ENCODE data around the gene CTDSPL.

Gene CTDSPL

GRCh38 chr3:37932505-37932904 is 70.8 kb downstream of the CTDSPL start:
- peaks cover 32% of the 10 kb centered on the region for H3K4me1 ChIP-seq (ENCODE audit: control insufficient read depth, insufficient read depth, low read length, unreplicated experiment)
- H3K27ac ChIP-seq (ENCODE audit: low read depth, low read length), result no peak overlapping the region
- no peak overlapping the region for H2AFZ ChIP-seq (ENCODE audit: low read length, unreplicated experiment)
- peaks cover 6% of the 10 kb centered on the region; the same call in 1 of the 2 replicates for H3K36me3 ChIP-seq (ENCODE audit: insufficient read depth, low read length)
- H3K79me2 ChIP-seq (ENCODE audit: control insufficient read depth, insufficient read depth, low read length, unreplicated experiment), result peaks cover 26% of the 10 kb centered on the region
- H3K4me3 ChIP-seq (ENCODE audit: low read depth, low read length), result no peak overlapping the region
- H3K27me3 ChIP-seq (ENCODE audit: insufficient read depth, low read length), result no peaks in the 10 kb centered on the region

GRCh38 chr3:37934631-37935289 is 73.1 kb downstream of the CTDSPL start:
- Histone ChIP-seq H2AFZ (ENCODE audit: low read length, unreplicated experiment) (no peak overlapping the region), H3K27me3 (ENCODE audit: insufficient read depth, low read length) (no peaks in the 10 kb centered on the region), H3K36me3 (ENCODE audit: insufficient read depth, low read length) (no peaks in the 10 kb centered on the region), H3K79me2 (ENCODE audit: control insufficient read depth, insufficient read depth, low read length, unreplicated experiment) (peaks cover 21% of the 10 kb centered on the region), H3K27ac (ENCODE audit: low read depth, low read length) (peak overlapping the region; percentile 92), H3K4me3 (ENCODE audit: low read depth, low read length) (no peak overlapping the region), H3K4me1 (ENCODE audit: control insufficient read depth, insufficient read depth, low read length, unreplicated experiment) (peaks cover 41% of the 10 kb centered on the region)

GRCh38 chr3:37935290-37935668 is 73.6 kb downstream of the CTDSPL start:
- Histone ChIP-seq H3K27ac (ENCODE audit: low read depth, low read length) (peak overlapping the region; percentile 92), H3K79me2 (ENCODE audit: control insufficient read depth, insufficient read depth, low read length, unreplicated experiment) (peaks cover 21% of the 10 kb centered on the region), H3K27me3 (ENCODE audit: insufficient read depth, low read length) (no peaks in the 10 kb centered on the region), H3K4me1 (ENCODE audit: control insufficient read depth, insufficient read depth, low read length, unreplicated experiment) (peaks cover 41% of the 10 kb centered on the region), H3K4me3 (ENCODE audit: low read depth, low read length) (peak overlapping the region; percentile 53; the same call in 1 of the 2 replicates), H3K36me3 (ENCODE audit: insufficient read depth, low read length) (no peaks in the 10 kb centered on the region), H2AFZ (ENCODE audit: low read length, unreplicated experiment) (no peak overlapping the region)

- Histone ChIP-seq H2AFZ (ENCODE audit: low read length, unreplicated experiment) (peak overlapping the region; percentile 77), H3K4me1 (ENCODE audit: control insufficient read depth, insufficient read depth, low read length, unreplicated experiment) (peaks cover 41% of the 10 kb centered on the region), H3K27ac (ENCODE audit: low read depth, low read length) (peak overlapping the region; percentile 92)
Measured at GRCh38 chr3:37935756-37936666, 74.3 kb downstream of the CTDSPL start.

GRCh38 chr3:37937156-37937555 is 75.5 kb downstream of the CTDSPL start:
- Histone ChIP-seq H3K79me2 (ENCODE audit: control insufficient read depth, insufficient read depth, low read length, unreplicated experiment) (peaks cover 16% of the 10 kb centered on the region), H3K36me3 (ENCODE audit: insufficient read depth, low read length) (no peaks in the 10 kb centered on the region), H3K27ac (ENCODE audit: low read depth, low read length) (peak overlapping the region; percentile 92), H3K27me3 (ENCODE audit: insufficient read depth, low read length) (no peaks in the 10 kb centered on the region), H2AFZ (ENCODE audit: low read length, unreplicated experiment) (no peak overlapping the region), H3K4me1 (ENCODE audit: control insufficient read depth, insufficient read depth, low read length, unreplicated experiment) (peaks cover 47% of the 10 kb centered on the region), H3K4me3 (ENCODE audit: low read depth, low read length) (peak overlapping the region; percentile 53; the same call in 1 of the 2 replicates)

More at GRCh38 chr3:37935756-37936666, 74.3 kb downstream of the CTDSPL start:
- Histone ChIP-seq H3K79me2 (ENCODE audit: control insufficient read depth, insufficient read depth, low read length, unreplicated experiment) (peaks cover 16% of the 10 kb centered on the region), H3K4me3 (ENCODE audit: low read depth, low read length) (peak overlapping the region; percentile 53; the same call in 1 of the 2 replicates), H3K27me3 (ENCODE audit: insufficient read depth, low read length) (no peaks in the 10 kb centered on the region), H3K36me3 (ENCODE audit: insufficient read depth, low read length) (no peaks in the 10 kb centered on the region)

- H3K4me3 ChIP-seq (ENCODE audit: low read depth, low read length), result no peak overlapping the region
- no peak overlapping the region for H2AFZ ChIP-seq (ENCODE audit: low read length, unreplicated experiment)
- H3K27me3 ChIP-seq (ENCODE audit: insufficient read depth, low read length), result no peaks in the 10 kb centered on the region
- no peak overlapping the region for H3K27ac ChIP-seq (ENCODE audit: low read depth, low read length)
- peaks cover 49% of the 10 kb centered on the region for H3K4me1 ChIP-seq (ENCODE audit: control insufficient read depth, insufficient read depth, low read length, unreplicated experiment)
- H3K79me2 ChIP-seq (ENCODE audit: control insufficient read depth, insufficient read depth, low read length, unreplicated experiment), result peaks cover 16% of the 10 kb centered on the region
- no peaks in the 10 kb centered on the region for H3K36me3 ChIP-seq (ENCODE audit: insufficient read depth, low read length)
Measured at GRCh38 chr3:37938011-37938410, 76.3 kb downstream of the CTDSPL start.

- Histone ChIP-seq H3K79me2 (ENCODE audit: control insufficient read depth, insufficient read depth, low read length, unreplicated experiment) (peaks cover 5% of the 10 kb centered on the region), H3K4me3 (ENCODE audit: low read depth, low read length) (no peak overlapping the region), H3K4me1 (ENCODE audit: control insufficient read depth, insufficient read depth, low read length, unreplicated experiment) (peaks cover 51% of the 10 kb centered on the region), H3K27ac (ENCODE audit: low read depth, low read length) (no peak overlapping the region), H2AFZ (ENCODE audit: low read length, unreplicated experiment) (no peak overlapping the region), H3K36me3 (ENCODE audit: insufficient read depth, low read length) (no peaks in the 10 kb centered on the region), H3K27me3 (ENCODE audit: insufficient read depth, low read length) (no peaks in the 10 kb centered on the region)
Measured at GRCh38 chr3:37940242-37940908, 78.7 kb downstream of the CTDSPL start.

GRCh38 chr3:37941608-37942508 is 80.2 kb downstream of the CTDSPL start:
- H3K79me2 ChIP-seq (ENCODE audit: control insufficient read depth, insufficient read depth, low read length, unreplicated experiment), result peaks cover 7% of the 10 kb centered on the region
- no peaks in the 10 kb centered on the region for H3K36me3 ChIP-seq (ENCODE audit: insufficient read depth, low read length)
- H3K27me3 ChIP-seq (ENCODE audit: insufficient read depth, low read length), result no peaks in the 10 kb centered on the region
- no peak overlapping the region for H2AFZ ChIP-seq (ENCODE audit: low read length, unreplicated experiment)
- peaks cover 51% of the 10 kb centered on the region for H3K4me1 ChIP-seq (ENCODE audit: control insufficient read depth, insufficient read depth, low read length, unreplicated experiment)
- H3K4me3 ChIP-seq (ENCODE audit: low read depth, low read length), result no peak overlapping the region
- no peak overlapping the region for H3K27ac ChIP-seq (ENCODE audit: low read depth, low read length)

GRCh38 chr3:37942646-37943045 is 81.0 kb downstream of the CTDSPL start:
- no peak overlapping the region for H3K27ac ChIP-seq (ENCODE audit: low read depth, low read length)
- peaks cover 7% of the 10 kb centered on the region for H3K79me2 ChIP-seq (ENCODE audit: control insufficient read depth, insufficient read depth, low read length, unreplicated experiment)

GRCh38 chr3:37943126-37943525 is 81.4 kb downstream of the CTDSPL start:
- Histone ChIP-seq H3K4me1 (ENCODE audit: control insufficient read depth, insufficient read depth, low read length, unreplicated experiment) (peaks cover 39% of the 10 kb centered on the region), H3K36me3 (ENCODE audit: insufficient read depth, low read length) (no peaks in the 10 kb centered on the region), H3K79me2 (ENCODE audit: control insufficient read depth, insufficient read depth, low read length, unreplicated experiment) (peaks cover 4% of the 10 kb centered on the region), H3K27me3 (ENCODE audit: insufficient read depth, low read length) (no peaks in the 10 kb centered on the region), H3K27ac (ENCODE audit: low read depth, low read length) (no peak overlapping the region), H2AFZ (ENCODE audit: low read length, unreplicated experiment) (no peak overlapping the region), H3K4me3 (ENCODE audit: low read depth, low read length) (no peak overlapping the region)

More at GRCh38 chr3:37942646-37943045, 81.0 kb downstream of the CTDSPL start:
- no peaks in the 10 kb centered on the region for H3K36me3 ChIP-seq (ENCODE audit: insufficient read depth, low read length)
- no peak overlapping the region for H3K4me3 ChIP-seq (ENCODE audit: low read depth, low read length)
- no peaks in the 10 kb centered on the region for H3K27me3 ChIP-seq (ENCODE audit: insufficient read depth, low read length)
- H3K4me1 ChIP-seq (ENCODE audit: control insufficient read depth, insufficient read depth, low read length, unreplicated experiment), result peaks cover 44% of the 10 kb centered on the region
- no peak overlapping the region for H2AFZ ChIP-seq (ENCODE audit: low read length, unreplicated experiment)

Measured in ACC112 (cell line).